H9 (cell line): ENCODE measurements around the gene SLC25A18. TPM values are rescaled to one million over a fixed set of nuclear protein-coding genes. Genes with fewer than 3 reads are reported as not detected.

Experiments
- DNase-seq: peaks from one replicate; pipeline ENCODE4 v3.0.0-alpha.2; 2017
- H2AFZ ChIP-seq: one replicate; pipeline ENCODE4 v1.6.1; 2013; ENCODE audit warnings: mild to moderate bottlenecking, low read length, control low read depth, moderate library complexity
- H2AK5ac ChIP-seq: 2 replicates; pipeline ENCODE4 v1.6.1; 2013; ENCODE audit warnings: low read length, control low read depth, mixed read lengths; ENCODE audit not compliant: insufficient read length
- H2BK120ac ChIP-seq: one replicate; pipeline ENCODE4 v1.6.1; 2013; ENCODE audit warnings: low read depth, mild to moderate bottlenecking, low read length, control low read depth, inconsistent platforms; ENCODE audit not compliant: poor library complexity, severe bottlenecking
- H2BK12ac ChIP-seq: 2 replicates; pipeline ENCODE4 v1.6.1; 2013; ENCODE audit warnings: low read length, control low read depth, mixed read lengths, low read depth; ENCODE audit not compliant: insufficient read length
- H2BK15ac ChIP-seq: 2 replicates; pipeline ENCODE4 v1.6.1; 2013; ENCODE audit warnings: low read depth, low read length, control low read depth
- H2BK20ac ChIP-seq: one replicate; pipeline ENCODE4 v1.6.1; 2013; ENCODE audit warnings: low read depth, mild to moderate bottlenecking, low read length, control low read depth, inconsistent platforms; ENCODE audit not compliant: poor library complexity, severe bottlenecking
- H2BK5ac ChIP-seq: 2 replicates; pipeline ENCODE4 v1.6.1; 2013; ENCODE audit warnings: low read length, control low read depth, mixed read lengths; ENCODE audit not compliant: insufficient read length
- H3K14ac ChIP-seq: 2 replicates; pipeline ENCODE4 v1.6.1; 2013; ENCODE audit warnings: low read length, control low read depth; ENCODE audit not compliant: insufficient read depth
- H3K18ac ChIP-seq: 2 replicates; pipeline ENCODE4 v1.6.1; 2013; ENCODE audit warnings: low read depth, mild to moderate bottlenecking, mixed read lengths, low read length, control low read depth; ENCODE audit not compliant: insufficient read length
- H3K23ac ChIP-seq: 2 replicates; pipeline ENCODE4 v1.6.1; 2013; ENCODE audit warnings: low read length, control low read depth, mixed read lengths, low read depth; ENCODE audit not compliant: insufficient read length
- H3K23me2 ChIP-seq: 2 replicates; pipeline ENCODE4 v1.6.1; 2013; ENCODE audit warnings: low read depth, mild to moderate bottlenecking, mixed read lengths, low read length, control low read depth; ENCODE audit not compliant: insufficient read length, poor library complexity, severe bottlenecking
- H3K27ac ChIP-seq: 2 replicates; pipeline ENCODE4 v1.5.1; 2013; ENCODE audit warnings: low read length, control low read depth, mixed read lengths, low read depth; ENCODE audit not compliant: insufficient read length
- H3K27me3 ChIP-seq: 2 replicates; pipeline ENCODE4 v1.6.1; 2013; ENCODE audit warnings: low read length, control low read depth, inconsistent platforms; ENCODE audit not compliant: insufficient read depth
- H3K4ac ChIP-seq: 2 replicates; pipeline ENCODE4 v1.6.1; 2013; ENCODE audit warnings: low read depth, mild to moderate bottlenecking, control low read depth, inconsistent platforms, low read length, moderate library complexity
- H3K4me1 ChIP-seq: 2 replicates; pipeline ENCODE4 v1.6.1; 2013; ENCODE audit warnings: low read length, control low read depth, inconsistent platforms; ENCODE audit not compliant: insufficient read depth
- H3K4me2 ChIP-seq: 2 replicates; pipeline ENCODE4 v1.6.1; 2013; ENCODE audit warnings: low read length, control low read depth, mixed read lengths; ENCODE audit not compliant: insufficient read length, insufficient read depth
- H3K56ac ChIP-seq: 2 replicates; pipeline ENCODE4 v1.6.1; 2013; ENCODE audit warnings: low read depth, mild to moderate bottlenecking, mixed read lengths, low read length, control low read depth; ENCODE audit not compliant: insufficient read length
- H3K79me1 ChIP-seq: 2 replicates; pipeline ENCODE4 v1.6.1; 2013; ENCODE audit warnings: low read depth, mild to moderate bottlenecking, moderate library complexity, low read length, control low read depth, inconsistent platforms; ENCODE audit not compliant: insufficient read depth, poor library complexity, severe bottlenecking
- H3K79me2 ChIP-seq: 2 replicates; pipeline ENCODE4 v1.6.1; 2013; ENCODE audit warnings: low read length, control low read depth, inconsistent platforms; ENCODE audit not compliant: insufficient read depth
- H3K9ac ChIP-seq: 2 replicates; pipeline ENCODE4 v1.6.1; 2013; ENCODE audit warnings: low read length, control low read depth, mixed read lengths; ENCODE audit not compliant: insufficient read length; ENCODE audit errors: extremely low read depth
- H3K9me3 ChIP-seq: one replicate; pipeline ENCODE4 v1.6.1; 2013; ENCODE audit warnings: low read depth, low read length, inconsistent platforms; ENCODE audit not compliant: control insufficient read depth
- H3T11ph ChIP-seq: one replicate; pipeline ENCODE4 v1.6.1; 2013; ENCODE audit warnings: mild to moderate bottlenecking, low read length, control low read depth, inconsistent platforms
- H4K20me1 ChIP-seq: one replicate; pipeline ENCODE4 v1.6.1; 2013; ENCODE audit not compliant: control insufficient read depth, insufficient read length, insufficient read depth
- H4K5ac ChIP-seq: 2 replicates; pipeline ENCODE4 v1.6.1; 2013; ENCODE audit warnings: low read depth, mild to moderate bottlenecking, mixed read lengths, low read length, control low read depth; ENCODE audit not compliant: insufficient read length
- H4K8ac ChIP-seq: replicated peaks from 2 replicates; pipeline ENCODE4 v1.6.1; 2013; ENCODE audit warnings: low read length, control low read depth, mixed read lengths, low read depth; ENCODE audit not compliant: insufficient read length
- H4K91ac ChIP-seq: 2 replicates; pipeline ENCODE4 v1.6.1; 2013; ENCODE audit warnings: low read depth, mild to moderate bottlenecking, moderate library complexity, mixed read lengths, low read length, control low read depth; ENCODE audit not compliant: insufficient read length
- H3K27ac Mint-ChIP-seq, 3 experiments: 2 replicates in 2 of 3; 3 replicates in 1 of 3; pipeline ENCODE4 v1.8.0; 2020 to 2021; ENCODE audit warnings: mixed read lengths in 3 of 3, mild to moderate bottlenecking in 1 of 3, moderate library complexity in 1 of 3
- H3K27me3 Mint-ChIP-seq: 2 replicates; pipeline ENCODE4 v1.8.0; 2021; ENCODE audit warnings: low read depth, mild to moderate bottlenecking, moderate library complexity, mixed read lengths
- H3K36me3 Mint-ChIP-seq, 3 experiments: 2 replicates in 2 of 3; 3 replicates in 1 of 3; pipeline ENCODE4 v1.8.0; 2020 to 2021; ENCODE audit warnings: low read depth in 3 of 3, mixed read lengths in 3 of 3; ENCODE audit not compliant: insufficient read depth in 1 of 3
- H3K4me1 Mint-ChIP-seq, 2 experiments: 2 replicates each; pipeline ENCODE4 v1.8.0; 2020; ENCODE audit warnings: mixed read lengths in 2 of 2
- H3K4me3 Mint-ChIP-seq, 2 experiments: 2 replicates in 1 of 2; 3 replicates in 1 of 2; pipeline ENCODE4 v1.8.0; 2020 to 2021; ENCODE audit warnings: mild to moderate bottlenecking in 2 of 2, mixed read lengths in 2 of 2, moderate library complexity in 1 of 2
- H3K9me3 Mint-ChIP-seq, 2 experiments: 2 replicates in 1 of 2; 3 replicates in 1 of 2; pipeline ENCODE4 v1.8.0; 2020; ENCODE audit warnings: mild to moderate bottlenecking in 2 of 2, mixed read lengths in 2 of 2, moderate library complexity in 1 of 2
- CTCF ChIP-seq: fragments of 200-600 bp; sonication (generic); conservative IDR thresholded peaks from 3 replicates; pipeline ENCODE4 v1.8.0; 2021; ENCODE audit warnings: antibody characterized with exemption, mild to moderate bottlenecking
- WGBS: extraction: QIAGEN DNeasy Blood & Tissue Kit; methylation state at CpG from one replicate; pipeline ENCODE4 v1.1.7; 2013; ENCODE audit warnings: missing lambda C conversion rate, low lambda C conversion rate, mixed read lengths; ENCODE audit not compliant: insufficient read length; ENCODE audit errors: extremely low coverage; 5-methylcytosine and 5-hydroxymethylcytosine counted together
- total RNA-seq: library from RNA; stranded (reverse); gene quantifications from 2 replicates; pipeline ENCODE4 v1.2.1, GENCODE V29; 2021

SLC25A18 gene
- total RNA-seq, 1 experiment from 2014 or later = 2.3 TPM

- no peak overlapping the region for H3K27ac Mint-ChIP-seq
- Histone ChIP-seq H3K9me3 (no peaks in the 10 kb centered on the region), H2AFZ (no peak overlapping the region), H3K23me2 (no peaks in the 10 kb centered on the region), H2BK20ac (no peak overlapping the region), H3K4ac (no peak overlapping the region), H2AK5ac (no peak overlapping the region), H3K4me2 (no peak overlapping the region), H2BK12ac (no peak overlapping the region), H4K8ac (no peak overlapping the region), H3K18ac (no peak overlapping the region), H3T11ph (no peak overlapping the region), H3K23ac (no peak overlapping the region), H3K79me1 (no peaks in the 10 kb centered on the region), H3K79me2 (no peaks in the 10 kb centered on the region), H2BK5ac (no peak overlapping the region), H2BK15ac (no peak overlapping the region), H4K5ac (no peak overlapping the region), H4K20me1 (no peaks in the 10 kb centered on the region), H3K14ac (no peak overlapping the region), H2BK120ac (no peak overlapping the region), H4K91ac (no peak overlapping the region), H3K4me1 (peaks cover 7% of the 10 kb centered on the region), H3K27me3 (no peaks in the 10 kb centered on the region), H3K56ac (no peak overlapping the region), H3K9ac (no peak overlapping the region), H3K27ac (no peak overlapping the region)
- H3K4me3 Mint-ChIP-seq = no peak overlapping the region
- H3K27me3 Mint-ChIP-seq = no peaks in the 10 kb centered on the region; the same call in none of the 2 replicates
- H3K4me1 Mint-ChIP-seq = peaks cover 25 to 27% of the 10 kb centered on the region in 2 experiments
- no CpG with 5 or more reads among the region's 5 CpGs for WGBS
- TF ChIP-seq CTCF = no peak
- peaks cover 0 to 2% (median 0%) of the 10 kb centered on the region in 3 experiments; a peak in 1 of 7 replicates for H3K36me3 Mint-ChIP-seq
- H3K9me3 Mint-ChIP-seq = no peaks in the 10 kb centered on the region
- DNase-seq = no peak
These were observed 11.9 kb downstream of the SLC25A18 start for GRCh38 chr22:17575151-17575550.
